Keratinocyte (primary cell): ENCODE results near the gene SDC1. TPM values are rescaled to one million over a fixed set of nuclear protein-coding genes. Genes with fewer than 3 reads are reported as not detected.

Source experiments
- DNase-seq: peaks from one replicate; pipeline ENCODE4 v3.0.0-alpha.2; 2011; ENCODE audit warnings: low read depth, missing footprints, low spot score
- FAIRE-seq: peaks from 2 replicates; lab custom pipeline; 2011; peaks lifted over from hg19 to GRCh38; lab: Jason Lieb, UNC
- H2AFZ ChIP-seq: 2 replicates; pipeline ENCODE4 v1.6.0; 2012; ENCODE audit warnings: low read length, control low read depth, inconsistent platforms; ENCODE audit not compliant: control insufficient read depth
- H3K27ac ChIP-seq: 2 replicates; pipeline ENCODE4 v1.5.1; 2011; ENCODE audit warnings: low read length; ENCODE audit not compliant: control insufficient read depth, insufficient read depth
- H3K27me3 ChIP-seq: 3 replicates; pipeline ENCODE4 v1.6.0; 2011; ENCODE audit warnings: low read length; ENCODE audit not compliant: control insufficient read depth, insufficient read depth; ENCODE audit errors: extremely low read depth
- H3K36me3 ChIP-seq, 2 experiments: 2 replicates in 1 of 2; 3 replicates in 1 of 2; pipeline ENCODE4 v1.5.1; 2011; ENCODE audit warnings: low read length in 2 of 2, mild to moderate bottlenecking in 1 of 2; ENCODE audit not compliant: control insufficient read depth in 2 of 2, insufficient read depth in 2 of 2; ENCODE audit errors: extremely low read depth in 1 of 2
- H3K4me1 ChIP-seq: 3 replicates; pipeline ENCODE4 v1.5.1; 2011; ENCODE audit warnings: low read length; ENCODE audit not compliant: control insufficient read depth, insufficient read depth; ENCODE audit errors: extremely low read depth
- H3K4me2 ChIP-seq: 3 replicates; pipeline ENCODE4 v1.6.0; 2011; ENCODE audit warnings: low read depth, low read length; ENCODE audit not compliant: control insufficient read depth, insufficient read depth; ENCODE audit errors: extremely low read depth
- H3K4me3 ChIP-seq, 3 experiments: fragments of 200-600 bp in 1 of 3; sonication (generic) in 1 of 3; 2 replicates in 2 of 3; 3 replicates in 1 of 3; pipeline ENCODE4 v1.5.1; 2011 to 2016; ENCODE audit warnings: low read length in 3 of 3, mild to moderate bottlenecking in 3 of 3, control low read depth in 2 of 3, inconsistent platforms in 1 of 3, low read depth in 1 of 3, mixed read lengths in 1 of 3, mixed run types in 1 of 3, moderate library complexity in 1 of 3; ENCODE audit not compliant: control insufficient read depth in 2 of 3, insufficient read depth in 2 of 3; ENCODE audit errors: extremely low read depth in 1 of 3
- H3K79me2 ChIP-seq: 2 replicates; pipeline ENCODE4 v1.6.0; 2012; ENCODE audit warnings: low read length; ENCODE audit not compliant: control insufficient read depth, insufficient read depth
- H3K9ac ChIP-seq: 3 replicates; pipeline ENCODE4 v1.6.0; 2011; ENCODE audit warnings: low read length; ENCODE audit not compliant: control insufficient read depth, insufficient read depth; ENCODE audit errors: extremely low read depth
- H3K9me1 ChIP-seq: 3 replicates; pipeline ENCODE4 v1.6.0; 2011; ENCODE audit warnings: low read length; ENCODE audit not compliant: control insufficient read depth, insufficient read depth; ENCODE audit errors: extremely low read depth
- H3K9me3 ChIP-seq: 2 replicates; pipeline ENCODE4 v1.5.1; 2012; ENCODE audit warnings: low read depth, low read length; ENCODE audit not compliant: control insufficient read depth
- H4K20me1 ChIP-seq: 3 replicates; pipeline ENCODE4 v1.6.0; 2011; ENCODE audit warnings: low read length; ENCODE audit not compliant: control insufficient read depth, insufficient read depth; ENCODE audit errors: extremely low read depth
- CTCF ChIP-seq, 3 experiments: IDR thresholded peaks in 1 of 3; conservative IDR thresholded peaks in 1 of 3; optimal IDR thresholded peaks in 1 of 3; 2 replicates in 2 of 3; 3 replicates in 1 of 3; pipeline versions ENCODE3 to v1.5.1; 2011; ENCODE audit warnings: low read length in 3 of 3, mild to moderate bottlenecking in 3 of 3, moderate library complexity in 2 of 3, control low read depth in 1 of 3, inconsistent platforms in 1 of 3; ENCODE audit not compliant: insufficient read depth in 2 of 3; ENCODE audit errors: extremely low read depth in 1 of 3
- EZH2 ChIP-seq: IDR thresholded peaks from one replicate; pipeline ENCODE4 v1.6.1; 2012; ENCODE audit warnings: inconsistent platforms, mild to moderate bottlenecking, low read length, moderate library complexity
- dilution Hi-C: fragments of 300-500 bp; cut with MboI; formaldehyde crosslinking; loops from one replicate; pipeline ENCODE4 v1.7.0; 2020; ENCODE audit warnings: low sequenced_read_pairs; ENCODE audit not compliant: extremely low pct_ligation_motif_present
- polyA plus RNA-seq, 5 experiments: library from polyadenylated mRNA; depleted of rRNA in 3 of 5; stranded (reverse) in 3 of 5; stranded (forward) in 1 of 5; unstranded in 1 of 5; fragments of >200 nt; gene quantifications; 1 replicate in 1 of 5; 2 replicates in 3 of 5; 3 replicates in 1 of 5; pipeline versions ENCODE4 v1.2.1 to v1.2.3, GENCODE V29; 2011 to 2012; ENCODE audit warnings: missing spikeins in 2 of 5, low read depth in 1 of 5, low replicate concordance in 1 of 5

Gene SDC1
- polyA plus RNA-seq, 1 donor (not counting 4 experiments of a cell fraction or from before 2014, with no cell fraction given) = 696 TPM

- Histone ChIP-seq H3K4me2 (no peak overlapping the region), H3K27me3 (no peaks in the 10 kb centered on the region), H3K4me1 (peaks cover 38% of the 10 kb centered on the region), H3K27ac (no peak overlapping the region), H3K4me3 (no peak overlapping the region), H4K20me1 (peaks cover 47% of the 10 kb centered on the region), H3K9me3 (no peaks in the 10 kb centered on the region), H3K79me2 (peaks cover 49% of the 10 kb centered on the region), H3K9me1 (peaks cover 5% of the 10 kb centered on the region), H2AFZ (no peak overlapping the region), H3K36me3 (peaks cover 41 to 84% of the 10 kb centered on the region in 2 experiments), H3K9ac (no peak overlapping the region)
- DNase-seq (no peak), FAIRE-seq (no peak)
- TF ChIP-seq EZH2 (no peak), CTCF (optimal IDR thresholded peaks at IDR 0.05 in 1 of 3, IDR thresholded peaks at IDR 0.05 in 1 of 3, conservative IDR thresholded peaks at IDR 0.05 in 1 of 3; ENCODE audit: extremely low read depth in 1 of 3, insufficient read depth in 2 of 3, low read length in 3 of 3) (no peak)
- dilution Hi-C loops = no loop called here
Measured at GRCh38 chr2:20205069-20205468, 19.9 kb downstream of the SDC1 start.

GRCh38 chr2:20203521-20204225 is 21.3 kb downstream of the SDC1 start:
- H3K9me1 ChIP-seq = peaks cover 3% of the 10 kb centered on the region
- peaks cover 31% of the 10 kb centered on the region for H3K4me1 ChIP-seq
- H3K79me2 ChIP-seq = peaks cover 35% of the 10 kb centered on the region
- no peak overlapping the region for H3K4me3 ChIP-seq
- H3K9ac ChIP-seq = no peak overlapping the region
- dilution Hi-C loops = no loop called here
- no peaks in the 10 kb centered on the region for H3K9me3 ChIP-seq
- no peaks in the 10 kb centered on the region for H3K27me3 ChIP-seq
- peaks cover 49% of the 10 kb centered on the region for H4K20me1 ChIP-seq
- H3K27ac ChIP-seq = no peak overlapping the region
- DNase-seq (no peak), FAIRE-seq (no peak)
- no peak for TF ChIP-seq EZH2
- no peak for TF ChIP-seq CTCF (optimal IDR thresholded peaks at IDR 0.05 in 1 of 3, IDR thresholded peaks at IDR 0.05 in 1 of 3, conservative IDR thresholded peaks at IDR 0.05 in 1 of 3; ENCODE audit: extremely low read depth in 1 of 3, insufficient read depth in 2 of 3, low read length in 3 of 3)
- peaks cover 38 to 72% of the 10 kb centered on the region in 2 experiments for H3K36me3 ChIP-seq
- H2AFZ ChIP-seq = no peak overlapping the region
- no peak overlapping the region for H3K4me2 ChIP-seq
